HEK293T (cell line): ENCODE results near the gene RAPGEF3.

Source experiments
- FOXA1 ChIP-seq: fragments of 450-650 bp; IDR thresholded peaks from 2 replicates; pipeline ENCODE4 v1.6.1; 2016; ENCODE audit warnings: mild to moderate bottlenecking
- FOXM1 ChIP-seq: fragments of 450-650 bp; IDR thresholded peaks from 2 replicates; pipeline ENCODE4 v1.6.1; 2017; ENCODE audit warnings: mild to moderate bottlenecking, borderline replicate concordance
- NFRKB ChIP-seq: fragments of 450-650 bp; IDR thresholded peaks from 2 replicates; pipeline ENCODE4 v1.6.1; 2016; ENCODE audit warnings: mild to moderate bottlenecking, moderate library complexity
- SP1 ChIP-seq: fragments of 450-650 bp; IDR thresholded peaks from 2 replicates; pipeline ENCODE4 v1.6.1; 2017
- TARDBP ChIP-seq: fragments of 450-650 bp; IDR thresholded peaks from 2 replicates; pipeline ENCODE4 v1.6.1; 2016

GRCh38 chr12:47740606-47741339 lies 17.9 kb downstream of the RAPGEF3 start:
- TF ChIP-seq FOXM1 (no peak), TARDBP (no peak), FOXA1 (no peak), SP1 (no peak), NFRKB (no peak)
